Measurements from ENCODE around the gene LASP1.

GRCh38 chr17:38912221-38912813 is 42.5 kb downstream of the LASP1 start:
- no peak for TF ChIP-seq EZH2 (IDR thresholded peaks at IDR 0.05; ENCODE audit: borderline replicate concordance, low read depth, low read length, poor library complexity, severe bottlenecking)
- no peak for TF ChIP-seq CTCF (conservative IDR thresholded peaks at IDR 0.05; ENCODE audit: low read depth, low read length)
